HG03460 (cell line): ENCODE results near the gene REEP1.
"Not testable (repeated sequence)": the region's sequence is repeated elsewhere in the genome, so short reads cannot be mapped to it uniquely, and the experiment has no call there.

Source experiments
- ATAC-seq: cut with Tn5 transposase; IDR thresholded peaks from one replicate; pipeline ENCODE4 v1.9.1; 2021; ENCODE audit not compliant: unreplicated experiment

The REEP1 gene

GRCh38 chr2:86249176-86249575 lies 88.2 kb downstream of the REEP1 start:
- no peak for ATAC-seq

GRCh38 chr2:86245222-86245621 lies 92.2 kb downstream of the REEP1 start:
- ATAC-seq: not testable (repeated sequence)

GRCh38 chr2:86244781-86245180 lies 92.6 kb downstream of the REEP1 start:
- not testable (repeated sequence) for ATAC-seq

GRCh38 chr2:86243950-86244733 lies 93.3 kb downstream of the REEP1 start:
- no peak for ATAC-seq

- no peak for ATAC-seq
These were observed 94.2 kb downstream of the REEP1 start for GRCh38 chr2:86243272-86243671.

GRCh38 chr2:86241611-86242010 lies 95.8 kb downstream of the REEP1 start:
- ATAC-seq: no peak

- no peak for ATAC-seq
These were observed 97.2 kb downstream of the REEP1 start for GRCh38 chr2:86240251-86240650.

GRCh38 chr2:86239745-86240144 lies 97.7 kb downstream of the REEP1 start:
- no peak for ATAC-seq

GRCh38 chr2:86239326-86239725 lies 98.1 kb downstream of the REEP1 start:
- no peak for ATAC-seq

GRCh38 chr2:86238354-86238753 lies 99.1 kb downstream of the REEP1 start:
- ATAC-seq: peak; percentile 95

GRCh38 chr2:86237172-86237571 lies 100.3 kb downstream of the REEP1 start:
- no peak for ATAC-seq

GRCh38 chr2:86235196-86235980 lies 102.0 kb downstream of the REEP1 start:
- ATAC-seq: no peak

- no peak for ATAC-seq
These were observed 102.8 kb downstream of the REEP1 start for GRCh38 chr2:86234563-86235131.

GRCh38 chr2:86233436-86233835 lies 104.0 kb downstream of the REEP1 start:
- ATAC-seq: no peak

GRCh38 chr2:86232910-86233309 lies 104.5 kb downstream of the REEP1 start:
- ATAC-seq: no peak

- no peak for ATAC-seq
These were observed 105.0 kb downstream of the REEP1 start for GRCh38 chr2:86232373-86232784.

- ATAC-seq: no peak
These were observed 105.6 kb downstream of the REEP1 start for GRCh38 chr2:86231680-86232372.

GRCh38 chr2:86230961-86231360 lies 106.5 kb downstream of the REEP1 start:
- no peak for ATAC-seq

- no peak for ATAC-seq
These were observed 108.2 kb downstream of the REEP1 start for GRCh38 chr2:86229221-86229620.

GRCh38 chr2:86228574-86228973 lies 108.9 kb downstream of the REEP1 start:
- not testable (repeated sequence) for ATAC-seq

GRCh38 chr2:86227685-86228084 lies 109.7 kb downstream of the REEP1 start:
- ATAC-seq: no peak
